IgD-negative memory B cell (primary cell): Measurements from ENCODE around the gene PRKCH. TPM values are rescaled to one million over a fixed set of nuclear protein-coding genes. Genes with fewer than 3 reads are reported as not detected.

Experiments used
- H3K27ac Mint-ChIP-seq, 3 donors: one replicate each; pipeline ENCODE4 v1.8.0; 2020 to 2022; ENCODE audit warnings: mild to moderate bottlenecking in 3 of 3, mixed read lengths in 3 of 3, moderate library complexity in 1 of 3
- H3K27me3 Mint-ChIP-seq: one replicate; pipeline ENCODE4 v1.8.0; 2021; ENCODE audit warnings: mixed read lengths
- H3K36me3 Mint-ChIP-seq: one replicate; pipeline ENCODE4 v1.8.0; 2020; ENCODE audit warnings: mild to moderate bottlenecking, mixed read lengths
- H3K4me1 Mint-ChIP-seq, 3 donors: one replicate each; pipeline ENCODE4 v1.8.0; 2020 to 2022; ENCODE audit warnings: mixed read lengths in 3 of 3, mild to moderate bottlenecking in 1 of 3
- H3K4me3 Mint-ChIP-seq, 4 donors: one replicate each; pipeline ENCODE4 v1.8.0; 2020 to 2022; ENCODE audit warnings: mild to moderate bottlenecking in 4 of 4, mixed read lengths in 4 of 4, moderate library complexity in 3 of 4
- H3K9me3 Mint-ChIP-seq, 3 donors: one replicate each; pipeline ENCODE4 v1.8.0; 2020 to 2021; ENCODE audit warnings: mixed read lengths in 3 of 3, mild to moderate bottlenecking in 1 of 3
- polyA plus RNA-seq: library from polyadenylated mRNA; unstranded; fragments of 300-500 nt; fragmentation: Illumina TruSeq; gene quantifications from one replicate; pipeline ENCODE4 v1.2.3, GENCODE V29; 2021

PRKCH gene
- polyA plus RNA-seq, 1 donor from 2014 or later, result 9.6 TPM

DNA sequence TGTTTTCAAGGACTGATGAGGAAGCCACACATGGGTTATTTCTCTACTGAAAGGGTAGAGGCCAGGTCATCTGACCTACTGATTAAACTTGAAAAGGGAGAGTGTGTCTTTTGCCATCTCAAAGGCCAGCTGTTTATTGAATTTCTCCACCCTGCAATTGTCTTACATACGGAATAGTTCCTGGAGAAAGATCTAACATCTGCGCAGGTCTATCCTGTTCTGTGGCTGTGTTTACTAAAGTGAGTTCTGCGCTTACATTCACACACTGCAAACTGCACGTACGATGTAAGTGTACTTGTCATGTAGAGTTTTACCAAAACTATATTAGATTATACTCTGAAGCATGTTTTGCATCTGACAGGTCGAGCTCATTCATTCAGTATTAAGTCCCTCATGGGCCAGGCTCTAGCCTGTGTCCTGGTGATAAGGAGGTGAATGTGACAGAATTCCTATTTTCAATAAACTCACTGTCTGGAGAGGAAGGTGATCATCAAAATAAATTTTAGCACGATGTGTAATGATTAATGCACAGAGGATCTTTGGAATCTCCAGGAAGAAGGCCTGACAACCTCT lies 96.6 kb downstream of the PRKCH start:
- Mint-ChIP-seq H3K4me1 (peaks cover 0 to 12% (median 3%) of the 10 kb centered on the region in 3 donors), H3K27me3 (peaks cover 4% of the 10 kb centered on the region), H3K36me3 (no peaks in the 10 kb centered on the region), H3K9me3 (no peaks in the 10 kb centered on the region), H3K27ac (no peak overlapping the region), H3K4me3 (no peak overlapping the region)

- no peaks in the 10 kb centered on the region for H3K36me3 Mint-ChIP-seq
- H3K4me3 Mint-ChIP-seq, result no peak overlapping the region
- H3K4me1 Mint-ChIP-seq, result peaks cover 0 to 12% (median 3%) of the 10 kb centered on the region in 3 donors
- H3K27me3 Mint-ChIP-seq, result peaks cover 6% of the 10 kb centered on the region
- H3K9me3 Mint-ChIP-seq, result peaks cover 0 to 4% (median 0%) of the 10 kb centered on the region in 3 donors
- H3K27ac Mint-ChIP-seq, result no peak overlapping the region
Observed at GRCh38 chr14:61418746-61419145, 97.4 kb downstream of the PRKCH start.

- Mint-ChIP-seq H3K4me1 (peaks cover 0 to 12% (median 3%) of the 10 kb centered on the region in 3 donors), H3K36me3 (no peaks in the 10 kb centered on the region), H3K27me3 (peaks cover 6% of the 10 kb centered on the region), H3K4me3 (no peak overlapping the region), H3K9me3 (peaks cover 0 to 4% (median under 1%) of the 10 kb centered on the region in 3 donors), H3K27ac (no peak overlapping the region)
Observed at GRCh38 chr14:61419201-61419600, 97.8 kb downstream of the PRKCH start.

DNA sequence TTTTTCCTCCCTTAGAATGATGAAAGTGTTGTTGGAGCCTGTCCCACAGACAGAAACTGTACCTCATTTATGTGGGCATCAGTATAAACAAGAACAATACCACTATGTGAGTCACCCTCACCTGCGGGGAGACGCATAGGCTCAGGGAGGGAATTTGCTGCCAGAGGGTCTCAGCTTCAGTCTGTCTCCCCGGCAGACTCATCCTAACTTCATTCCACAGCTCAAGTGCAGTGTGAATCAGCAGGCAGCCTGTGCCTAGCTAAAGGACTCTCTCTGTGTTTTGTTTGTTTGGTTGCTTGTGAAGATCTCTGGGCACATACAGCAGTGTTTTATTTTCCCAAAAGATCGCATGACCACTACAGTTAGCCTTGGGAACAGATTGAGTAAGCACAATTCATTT lies 98.9 kb downstream of the PRKCH start:
- H3K36me3 Mint-ChIP-seq, result no peaks in the 10 kb centered on the region
- no peak overlapping the region for H3K27ac Mint-ChIP-seq
- peaks cover 6% of the 10 kb centered on the region for H3K27me3 Mint-ChIP-seq
- H3K9me3 Mint-ChIP-seq, result peaks cover 0 to 4% (median 2%) of the 10 kb centered on the region in 3 donors
- peaks cover 0 to 12% (median 3%) of the 10 kb centered on the region in 3 donors for H3K4me1 Mint-ChIP-seq
- peak overlapping the region in 1 of 4 donors; percentile 36 for H3K4me3 Mint-ChIP-seq

- no peak overlapping the region for H3K4me3 Mint-ChIP-seq
- H3K9me3 Mint-ChIP-seq, result peaks cover 2 to 5% (median 3%) of the 10 kb centered on the region in 3 donors
- H3K4me1 Mint-ChIP-seq, result peaks cover 0 to 12% (median 3%) of the 10 kb centered on the region in 3 donors
- H3K27me3 Mint-ChIP-seq, result peaks cover 6% of the 10 kb centered on the region
- no peak overlapping the region for H3K27ac Mint-ChIP-seq
- peaks cover 3% of the 10 kb centered on the region for H3K36me3 Mint-ChIP-seq
Observed at GRCh38 chr14:61421212-61421923, 100.0 kb downstream of the PRKCH start.

DNA sequence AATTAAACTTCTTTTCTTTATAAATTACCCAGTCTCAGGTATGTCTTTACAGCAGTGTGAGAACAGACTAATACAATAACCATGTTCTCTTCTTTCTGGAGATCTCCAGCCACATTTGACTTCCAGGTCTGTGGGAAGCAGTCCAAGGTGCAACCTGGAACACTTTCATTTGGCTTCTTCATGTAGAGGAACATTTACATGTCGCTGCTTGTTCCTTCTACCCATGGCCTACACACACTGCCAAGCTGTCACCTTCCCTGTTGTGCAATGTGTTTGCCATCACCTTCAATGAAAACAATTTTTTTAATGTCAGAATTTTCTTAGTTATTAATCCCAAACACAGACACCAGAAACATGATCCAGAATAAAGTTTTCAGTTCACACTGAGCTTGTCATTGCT lies 104.7 kb downstream of the PRKCH start:
- peaks cover 2 to 5% (median 3%) of the 10 kb centered on the region in 3 donors for H3K9me3 Mint-ChIP-seq
- H3K4me1 Mint-ChIP-seq, result no peaks in the 10 kb centered on the region
- H3K4me3 Mint-ChIP-seq, result no peak overlapping the region
- peaks cover 8% of the 10 kb centered on the region for H3K27me3 Mint-ChIP-seq
- H3K36me3 Mint-ChIP-seq, result peaks cover 3% of the 10 kb centered on the region
- no peak overlapping the region for H3K27ac Mint-ChIP-seq

- peaks cover 2 to 5% (median 3%) of the 10 kb centered on the region in 3 donors for H3K9me3 Mint-ChIP-seq
Observed at GRCh38 chr14:61428261-61428660, 106.9 kb downstream of the PRKCH start.

DNA sequence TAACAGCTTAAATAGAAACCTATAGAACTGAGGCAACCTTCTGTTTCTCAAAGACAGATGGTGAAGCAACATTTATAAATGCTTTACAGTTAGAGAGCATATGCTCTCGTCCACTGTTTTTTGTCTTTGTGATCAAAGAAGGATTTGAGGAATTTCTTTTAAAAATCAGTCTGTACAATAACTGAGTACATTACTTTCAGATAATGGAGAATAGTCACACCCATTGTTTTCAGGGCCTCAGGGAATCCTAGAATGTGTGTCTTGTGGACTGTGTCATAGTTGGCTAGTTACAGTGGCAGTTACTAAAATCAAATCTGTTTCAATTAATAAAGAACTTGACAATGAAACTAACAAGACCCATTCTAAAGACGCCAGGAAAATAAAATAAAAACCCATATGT lies 107.9 kb downstream of the PRKCH start:
- peaks cover 17% of the 10 kb centered on the region for H3K27me3 Mint-ChIP-seq
- peaks cover under 1 to 3% (median 3%) of the 10 kb centered on the region in 3 donors for H3K9me3 Mint-ChIP-seq
- H3K27ac Mint-ChIP-seq, result peak overlapping the region in 1 of 3 donors; percentile 53
- peaks cover 3% of the 10 kb centered on the region for H3K36me3 Mint-ChIP-seq
- H3K4me3 Mint-ChIP-seq, result no peak overlapping the region
- H3K4me1 Mint-ChIP-seq, result no peaks in the 10 kb centered on the region

More at GRCh38 chr14:61428261-61428660, 106.9 kb downstream of the PRKCH start:
- Mint-ChIP-seq H3K4me1 (no peaks in the 10 kb centered on the region), H3K36me3 (peaks cover 3% of the 10 kb centered on the region), H3K4me3 (no peak overlapping the region), H3K27ac (no peak overlapping the region), H3K27me3 (peaks cover 16% of the 10 kb centered on the region)

GRCh38 chr14:61430066-61430757 lies 108.8 kb downstream of the PRKCH start:
- peaks cover 3% of the 10 kb centered on the region for H3K36me3 Mint-ChIP-seq
- H3K4me3 Mint-ChIP-seq, result no peak overlapping the region
- H3K9me3 Mint-ChIP-seq, result peaks cover 0 to 3% (median 3%) of the 10 kb centered on the region in 3 donors
- peaks cover 17% of the 10 kb centered on the region for H3K27me3 Mint-ChIP-seq
- no peaks in the 10 kb centered on the region for H3K4me1 Mint-ChIP-seq
- no peak overlapping the region for H3K27ac Mint-ChIP-seq

- Mint-ChIP-seq H3K27ac (peak overlapping the region in 1 of 3 donors; percentile 89), H3K36me3 (no peaks in the 10 kb centered on the region), H3K4me3 (no peak overlapping the region), H3K27me3 (peaks cover 13% of the 10 kb centered on the region), H3K9me3 (peaks cover 0 to 2% (median 0%) of the 10 kb centered on the region in 3 donors), H3K4me1 (no peaks in the 10 kb centered on the region)
Observed at GRCh38 chr14:61433169-61433568, 111.8 kb downstream of the PRKCH start.

GRCh38 chr14:61433828-61434227 lies 112.4 kb downstream of the PRKCH start:
- peaks cover 0 to 2% (median 0%) of the 10 kb centered on the region in 3 donors for H3K9me3 Mint-ChIP-seq
- peaks cover 0 to under 1% (median 0%) of the 10 kb centered on the region in 3 donors for H3K4me1 Mint-ChIP-seq
- no peak overlapping the region for H3K4me3 Mint-ChIP-seq
- no peak overlapping the region for H3K27ac Mint-ChIP-seq
- no peaks in the 10 kb centered on the region for H3K36me3 Mint-ChIP-seq
- peaks cover 12% of the 10 kb centered on the region for H3K27me3 Mint-ChIP-seq

GRCh38 chr14:61434311-61434710 lies 112.9 kb downstream of the PRKCH start:
- peaks cover 4 to 5% (median 4%) of the 10 kb centered on the region in 3 donors for H3K4me1 Mint-ChIP-seq
- no peak overlapping the region for H3K4me3 Mint-ChIP-seq
- H3K27ac Mint-ChIP-seq, result no peak overlapping the region
- H3K36me3 Mint-ChIP-seq, result no peaks in the 10 kb centered on the region
- peaks cover 12% of the 10 kb centered on the region for H3K27me3 Mint-ChIP-seq
- H3K9me3 Mint-ChIP-seq, result peaks cover 0 to 2% (median 0%) of the 10 kb centered on the region in 3 donors

DNA sequence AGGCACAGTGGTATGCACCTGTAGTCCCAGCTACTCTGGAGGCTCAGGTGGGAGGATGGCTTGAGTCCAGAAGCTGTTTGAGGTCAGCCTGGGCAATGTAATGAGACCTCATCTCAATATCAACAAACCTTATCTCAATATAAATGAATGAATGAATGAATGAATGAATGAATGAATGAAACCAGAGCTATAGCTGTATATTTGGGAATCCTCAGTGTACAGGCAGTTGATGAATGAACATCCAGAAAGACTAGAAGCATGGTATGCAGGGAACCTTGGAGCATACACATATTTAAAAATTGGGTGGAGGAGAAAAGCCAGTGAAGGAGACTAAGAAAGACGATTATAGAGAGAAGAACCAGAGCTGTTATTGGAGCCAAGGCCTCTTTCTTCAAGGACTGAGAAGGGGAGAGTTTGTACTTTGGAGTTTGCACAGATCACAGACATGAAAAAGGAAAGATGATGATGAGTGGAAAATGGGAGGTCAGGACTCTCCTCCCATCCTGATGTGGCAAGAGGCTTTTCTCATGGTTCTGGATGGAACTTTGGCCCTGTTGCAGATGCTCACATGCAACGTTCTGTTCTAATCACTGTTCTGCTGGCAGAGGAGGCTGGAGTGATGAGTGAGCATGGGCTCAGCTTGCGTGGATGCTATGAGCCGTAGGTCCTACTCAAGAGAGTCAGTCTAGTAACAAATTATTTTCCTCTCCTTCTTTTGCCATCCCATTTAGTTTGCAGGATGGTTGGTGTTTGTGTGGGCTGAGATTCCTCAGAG lies 114.4 kb downstream of the PRKCH start:
- H3K9me3 Mint-ChIP-seq, result peaks cover 0 to 2% (median 0%) of the 10 kb centered on the region in 3 donors
- H3K4me1 Mint-ChIP-seq, result peaks cover 13 to 15% (median 13%) of the 10 kb centered on the region in 3 donors
- no peaks in the 10 kb centered on the region for H3K36me3 Mint-ChIP-seq
- peak overlapping the region in 1 of 3 donors; percentile 0 for H3K27ac Mint-ChIP-seq
- peaks cover 12% of the 10 kb centered on the region for H3K27me3 Mint-ChIP-seq
- no peak overlapping the region for H3K4me3 Mint-ChIP-seq

- Mint-ChIP-seq H3K36me3 (no peaks in the 10 kb centered on the region), H3K27ac (peak overlapping the region in 1 of 3 donors; percentile 36), H3K4me1 (peaks cover 13 to 15% (median 13%) of the 10 kb centered on the region in 3 donors), H3K4me3 (no peak overlapping the region), H3K9me3 (no peaks in the 10 kb centered on the region), H3K27me3 (peaks cover 4% of the 10 kb centered on the region)
Observed at GRCh38 chr14:61437381-61437780, 116.0 kb downstream of the PRKCH start.
